Activated CD4-positive, alpha-beta T cell treated with anti-CD3 and anti-CD28 coated beads, Interleukin-2, amount 10 ng/mL, durations not matched to agents 7 days and 5 days (primary cell): ENCODE data around the gene USP6NL. TPM values are rescaled to one million over a fixed set of nuclear protein-coding genes. Genes with fewer than 3 reads are reported as not detected.

ENCODE experiments used
- CTCF ChIA-PET: fragments of 350-600 bp; sonication (Branson Sonifier 250); formaldehyde crosslinking; loops from one replicate; lab custom pipeline; 2021; ENCODE audit warnings: antibody characterized with exemption; lab: Charles Lee
- POLR2A ChIA-PET: fragments of 350-600 bp; sonication (Branson Sonifier 250); formaldehyde crosslinking; loops from one replicate; lab custom pipeline; 2021; ENCODE audit warnings: antibody characterized with exemption; lab: Charles Lee
- DNase-seq: peaks from one replicate; pipeline ENCODE4 v3.0.0-alpha.2; 2020
- H3K27ac Mint-ChIP-seq: one replicate; pipeline ENCODE4 v1.8.0; 2021; ENCODE audit warnings: mild to moderate bottlenecking, moderate library complexity, mixed read lengths
- H3K27me3 Mint-ChIP-seq: one replicate; pipeline ENCODE4 v1.8.0; 2021; ENCODE audit warnings: mixed read lengths
- H3K36me3 Mint-ChIP-seq: one replicate; pipeline ENCODE4 v1.8.0; 2021; ENCODE audit warnings: low read depth, mixed read lengths
- H3K4me1 Mint-ChIP-seq: one replicate; pipeline ENCODE4 v1.8.0; 2021; ENCODE audit warnings: mixed read lengths
- H3K4me3 Mint-ChIP-seq: one replicate; pipeline ENCODE4 v1.8.0; 2021; ENCODE audit warnings: mild to moderate bottlenecking, moderate library complexity, mixed read lengths
- H3K9me3 Mint-ChIP-seq: one replicate; pipeline ENCODE4 v1.8.0; 2021; ENCODE audit warnings: mixed read lengths
- total RNA-seq, 2 experiments: library from RNA; stranded (reverse); gene quantifications; one replicate each; pipeline ENCODE4 v1.2.3, GENCODE V29; 2021

The USP6NL gene
- total RNA-seq, 2 experiments from 2014 or later, result 3.1 to 4.0 TPM

- Mint-ChIP-seq H3K27ac (no peak overlapping the region), H3K27me3 (no peaks in the 10 kb centered on the region), H3K9me3 (peaks cover 7% of the 10 kb centered on the region), H3K4me1 (peaks cover 23% of the 10 kb centered on the region), H3K36me3 (peaks cover 11% of the 10 kb centered on the region), H3K4me3 (no peak overlapping the region)
- POLR2A ChIA-PET, result no interaction called here
- no peak for DNase-seq
- CTCF ChIA-PET, result interaction anchor here (0.6 kb wide), 1 partner anchor 45 kb away, joined by 3 read pairs; no protein-coding TSS in a partner anchor
Observed at GRCh38 chr10:11581213-11581612, 30.2 kb downstream of the USP6NL start.

GRCh38 chr10:11579885-11580284 is 31.6 kb downstream of the USP6NL start:
- peaks cover 6% of the 10 kb centered on the region for H3K9me3 Mint-ChIP-seq
- H3K27me3 Mint-ChIP-seq, result no peaks in the 10 kb centered on the region
- POLR2A ChIA-PET, result no interaction called here
- H3K4me3 Mint-ChIP-seq, result no peak overlapping the region
- peaks cover 17% of the 10 kb centered on the region for H3K4me1 Mint-ChIP-seq
- no peak for DNase-seq
- H3K36me3 Mint-ChIP-seq, result peaks cover 7% of the 10 kb centered on the region
- no peak overlapping the region for H3K27ac Mint-ChIP-seq
- CTCF ChIA-PET, result interaction anchor here (0.6 kb wide), 1 partner anchor 564 kb away, joined by 3 read pairs; no protein-coding TSS in a partner anchor

- H3K27ac Mint-ChIP-seq, result no peak overlapping the region
- H3K36me3 Mint-ChIP-seq, result peaks cover 2% of the 10 kb centered on the region
- no peak for DNase-seq
- POLR2A ChIA-PET, result no interaction called here
- peaks cover 18% of the 10 kb centered on the region for H3K4me1 Mint-ChIP-seq
- H3K4me3 Mint-ChIP-seq, result no peak overlapping the region
- CTCF ChIA-PET, result interaction anchor here (0.8 kb wide), 1 partner anchor 140 kb away, joined by 3 read pairs; no protein-coding TSS in a partner anchor
- no peaks in the 10 kb centered on the region for H3K9me3 Mint-ChIP-seq
- H3K27me3 Mint-ChIP-seq, result peaks cover 6% of the 10 kb centered on the region
Observed at GRCh38 chr10:11578802-11579255, 32.6 kb downstream of the USP6NL start.

GRCh38 chr10:11576092-11576809 is 35.2 kb downstream of the USP6NL start:
- no peak overlapping the region for H3K27ac Mint-ChIP-seq
- no peak overlapping the region for H3K4me3 Mint-ChIP-seq
- no peaks in the 10 kb centered on the region for H3K9me3 Mint-ChIP-seq
- H3K36me3 Mint-ChIP-seq, result peaks cover 2% of the 10 kb centered on the region
- DNase-seq, result no peak
- H3K27me3 Mint-ChIP-seq, result peaks cover 8% of the 10 kb centered on the region
- H3K4me1 Mint-ChIP-seq, result peaks cover 13% of the 10 kb centered on the region
- CTCF ChIA-PET, result no interaction called here
- POLR2A ChIA-PET, result no interaction called here

GRCh38 chr10:11573497-11573896 is 38.0 kb downstream of the USP6NL start:
- peaks cover 12% of the 10 kb centered on the region for H3K27me3 Mint-ChIP-seq
- no peak overlapping the region for H3K27ac Mint-ChIP-seq
- no peak overlapping the region for H3K4me3 Mint-ChIP-seq
- peaks cover 2% of the 10 kb centered on the region for H3K36me3 Mint-ChIP-seq
- ChIA-PET CTCF (no interaction called here), POLR2A (no interaction called here)
- peaks cover 1% of the 10 kb centered on the region for H3K4me1 Mint-ChIP-seq
- no peak for DNase-seq
- no peaks in the 10 kb centered on the region for H3K9me3 Mint-ChIP-seq

GRCh38 chr10:11570751-11571150 is 40.7 kb downstream of the USP6NL start:
- CTCF ChIA-PET, result no interaction called here

GRCh38 chr10:11569471-11569870 is 42.0 kb downstream of the USP6NL start:
- peaks cover 2% of the 10 kb centered on the region for H3K9me3 Mint-ChIP-seq
- no peak for DNase-seq
- peaks cover 8% of the 10 kb centered on the region for H3K27me3 Mint-ChIP-seq
- CTCF ChIA-PET, result no interaction called here
- peaks cover 1% of the 10 kb centered on the region for H3K4me1 Mint-ChIP-seq
- H3K36me3 Mint-ChIP-seq, result no peaks in the 10 kb centered on the region
- no peak overlapping the region for H3K27ac Mint-ChIP-seq
- POLR2A ChIA-PET, result no interaction called here
- no peak overlapping the region for H3K4me3 Mint-ChIP-seq

More at GRCh38 chr10:11570751-11571150, 40.7 kb downstream of the USP6NL start:
- H3K27me3 Mint-ChIP-seq, result peaks cover 12% of the 10 kb centered on the region
- no peaks in the 10 kb centered on the region for H3K36me3 Mint-ChIP-seq
- H3K9me3 Mint-ChIP-seq, result peaks cover 2% of the 10 kb centered on the region
- no peak overlapping the region for H3K27ac Mint-ChIP-seq
- H3K4me3 Mint-ChIP-seq, result no peak overlapping the region
- peaks cover 1% of the 10 kb centered on the region for H3K4me1 Mint-ChIP-seq
- POLR2A ChIA-PET, result no interaction called here
- no peak for DNase-seq

GRCh38 chr10:11568578-11568977 is 42.9 kb downstream of the USP6NL start:
- Mint-ChIP-seq H3K4me3 (no peak overlapping the region), H3K9me3 (peaks cover 2% of the 10 kb centered on the region), H3K4me1 (no peaks in the 10 kb centered on the region), H3K27ac (no peak overlapping the region), H3K27me3 (peaks cover 6% of the 10 kb centered on the region), H3K36me3 (no peaks in the 10 kb centered on the region)
- ChIA-PET CTCF (no interaction called here), POLR2A (no interaction called here)
- DNase-seq, result no peak

- no peak for DNase-seq
- no peak overlapping the region for H3K27ac Mint-ChIP-seq
- ChIA-PET CTCF (no interaction called here), POLR2A (no interaction called here)
- no peak overlapping the region for H3K4me3 Mint-ChIP-seq
- H3K27me3 Mint-ChIP-seq, result peaks cover under 1% of the 10 kb centered on the region
- H3K9me3 Mint-ChIP-seq, result peaks cover 2% of the 10 kb centered on the region
- no peaks in the 10 kb centered on the region for H3K4me1 Mint-ChIP-seq
- no peaks in the 10 kb centered on the region for H3K36me3 Mint-ChIP-seq
Observed at GRCh38 chr10:11564741-11565140, 46.7 kb downstream of the USP6NL start.

GRCh38 chr10:11563936-11564335 is 47.5 kb downstream of the USP6NL start:
- DNase-seq, result no peak
- Mint-ChIP-seq H3K27ac (no peak overlapping the region), H3K27me3 (no peaks in the 10 kb centered on the region), H3K4me1 (no peaks in the 10 kb centered on the region), H3K4me3 (no peak overlapping the region), H3K9me3 (peaks cover 2% of the 10 kb centered on the region), H3K36me3 (no peaks in the 10 kb centered on the region)
- CTCF ChIA-PET, result no interaction called here
- POLR2A ChIA-PET, result no interaction called here

GRCh38 chr10:11562888-11563287 is 48.6 kb downstream of the USP6NL start:
- H3K27ac Mint-ChIP-seq, result no peak overlapping the region
- no peaks in the 10 kb centered on the region for H3K9me3 Mint-ChIP-seq
- ChIA-PET POLR2A (no interaction called here), CTCF (interaction anchor here (1.0 kb wide), 1 partner anchor 219 kb away, joined by 3 read pairs; no protein-coding TSS in a partner anchor)
- H3K4me3 Mint-ChIP-seq, result no peak overlapping the region
- no peaks in the 10 kb centered on the region for H3K4me1 Mint-ChIP-seq
- DNase-seq, result no peak
- H3K27me3 Mint-ChIP-seq, result no peaks in the 10 kb centered on the region
- no peaks in the 10 kb centered on the region for H3K36me3 Mint-ChIP-seq

GRCh38 chr10:11560076-11560709 is 51.3 kb downstream of the USP6NL start:
- H3K36me3 Mint-ChIP-seq, result peaks cover 6% of the 10 kb centered on the region
- no peak overlapping the region for H3K27ac Mint-ChIP-seq
- H3K9me3 Mint-ChIP-seq, result peaks cover 6% of the 10 kb centered on the region
- no peaks in the 10 kb centered on the region for H3K27me3 Mint-ChIP-seq
- CTCF ChIA-PET, result no interaction called here
- H3K4me3 Mint-ChIP-seq, result no peak overlapping the region
- DNase-seq, result no peak
- peaks cover 7% of the 10 kb centered on the region for H3K4me1 Mint-ChIP-seq
- POLR2A ChIA-PET, result no interaction called here

GRCh38 chr10:11557967-11558366 is 53.5 kb downstream of the USP6NL start:
- DNase-seq, result no peak
- Mint-ChIP-seq H3K27ac (no peak overlapping the region), H3K4me3 (no peak overlapping the region), H3K4me1 (peaks cover 23% of the 10 kb centered on the region), H3K9me3 (peaks cover 6% of the 10 kb centered on the region), H3K36me3 (peaks cover 6% of the 10 kb centered on the region), H3K27me3 (no peaks in the 10 kb centered on the region)
- ChIA-PET POLR2A (no interaction called here), CTCF (interaction anchor here (0.8 kb wide), 1 partner anchor 9 kb away, joined by 3 read pairs; no protein-coding TSS in a partner anchor)
